H1 (cell line): Measurements from ENCODE around the gene CDH1. TPM values are rescaled to one million over a fixed set of nuclear protein-coding genes. Genes with fewer than 3 reads are reported as not detected.

ENCODE experiments used
- CTCF ChIA-PET: fragments of 300-600 bp; sonication (Branson Sonifier 250); formaldehyde crosslinking; loops from one replicate; lab custom pipeline; 2021; ENCODE audit not compliant: partially characterized antibody; lab: Charles Lee
- POLR2A ChIA-PET: fragments of 300-600 bp; sonication (Branson Sonifier 250); formaldehyde crosslinking; loops from one replicate; lab custom pipeline; 2021; ENCODE audit warnings: inconsistent platforms; ENCODE audit not compliant: partially characterized antibody; lab: Charles Lee
- DNase-seq, 2 experiments: peaks; one replicate each; pipeline versions ENCODE4 v3.0.0 to v3.0.0-alpha.2; 2010 to 2022; ENCODE audit warnings: low spot score in 2 of 2, low read depth in 1 of 2, mixed read lengths in 1 of 2
- FAIRE-seq: peaks from 2 replicates; lab custom pipeline; 2011; peaks lifted over from hg19 to GRCh38; lab: Jason Lieb, UNC
- H2AFZ ChIP-seq: 2 replicates; pipeline ENCODE4 v1.8.1; 2012; ENCODE audit warnings: low read length, inconsistent platforms
- H2AK5ac ChIP-seq: 2 replicates; pipeline ENCODE4 v1.6.1; 2013; ENCODE audit warnings: low read depth, low read length
- H2BK120ac ChIP-seq: replicated peaks from 2 replicates; pipeline ENCODE3; 2013; ENCODE audit warnings: low read depth, low read length, inconsistent platforms
- H2BK12ac ChIP-seq: 2 replicates; pipeline ENCODE4 v1.6.1; 2013; ENCODE audit warnings: low read depth, low read length
- H2BK15ac ChIP-seq: 2 replicates; pipeline ENCODE4 v1.6.1; 2013; ENCODE audit warnings: low read length
- H2BK20ac ChIP-seq: 2 replicates; pipeline ENCODE4 v1.6.1; 2013; ENCODE audit warnings: low read length
- H2BK5ac ChIP-seq: 2 replicates; pipeline ENCODE4 v1.6.1; 2013; ENCODE audit warnings: low read depth, low read length
- H3K14ac ChIP-seq: 2 replicates; pipeline ENCODE4 v1.6.1; 2013; ENCODE audit warnings: inconsistent platforms; ENCODE audit not compliant: insufficient read length
- H3K18ac ChIP-seq: 2 replicates; pipeline ENCODE4 v1.6.1; 2013; ENCODE audit warnings: low read length; ENCODE audit errors: extremely low read depth
- H3K23ac ChIP-seq: 2 replicates; pipeline ENCODE4 v1.6.1; 2013; ENCODE audit warnings: inconsistent platforms; ENCODE audit not compliant: insufficient read length
- H3K23me2 ChIP-seq: 2 replicates; pipeline ENCODE4 v1.6.1; 2013; ENCODE audit warnings: low read depth, low read length
- H3K27ac ChIP-seq: 2 replicates; pipeline ENCODE4 v1.6.1; 2011; ENCODE audit warnings: low read depth, low read length, inconsistent platforms
- H3K27me3 ChIP-seq, 4 experiments: replicated peaks in 1 of 4; 1 replicate in 1 of 4; 2 replicates in 3 of 4; pipeline versions ENCODE4 v1.6.1 to v1.8.1; 2011 to 2013; ENCODE audit warnings: low read length in 3 of 4, mild to moderate bottlenecking in 3 of 4, inconsistent platforms in 2 of 4, mixed read lengths in 2 of 4, moderate library complexity in 1 of 4; ENCODE audit not compliant: control insufficient read depth in 3 of 4, insufficient read depth in 3 of 4; ENCODE audit errors: extremely low read depth in 1 of 4
- H3K36me3 ChIP-seq, 4 experiments: 2 replicates each; pipeline versions ENCODE4 v1.6.1 to v1.8.1; 2011 to 2013; ENCODE audit warnings: mild to moderate bottlenecking in 4 of 4, low read length in 3 of 4, moderate library complexity in 2 of 4, control low read depth in 1 of 4, inconsistent platforms in 1 of 4; ENCODE audit not compliant: insufficient read depth in 4 of 4, control insufficient read depth in 2 of 4
- H3K4ac ChIP-seq: replicated peaks from 2 replicates; pipeline ENCODE3; 2013; ENCODE audit warnings: low read length, low read depth, mixed read lengths, inconsistent platforms; ENCODE audit not compliant: insufficient read length
- H3K4me1 ChIP-seq, 4 experiments: replicated peaks in 1 of 4; 1 replicate in 1 of 4; 2 replicates in 3 of 4; pipeline versions ENCODE4 v1.6.1 to v1.8.1; 2011 to 2013; ENCODE audit warnings: low read length in 3 of 4, inconsistent platforms in 2 of 4, mixed read lengths in 1 of 4; ENCODE audit not compliant: insufficient read depth in 4 of 4, control insufficient read depth in 3 of 4
- H3K4me2 ChIP-seq, 2 experiments: 2 replicates each; pipeline versions ENCODE4 v1.6.1 to v1.8.1; 2011 to 2013; ENCODE audit warnings: low read depth in 2 of 2, low read length in 2 of 2, control low read depth in 1 of 2, inconsistent platforms in 1 of 2, mild to moderate bottlenecking in 1 of 2; ENCODE audit not compliant: insufficient read depth in 1 of 2
- H3K4me3 ChIP-seq, 4 experiments: fragments of 200-600, 300-600 bp in 1 of 4; sonication (generic), shearing (Covaris generic), sonication (Bioruptor Twin) in 1 of 4; 2 replicates each; pipeline versions ENCODE4 v1.5.1 to v1.8.1; 2011 to 2016; ENCODE audit warnings: low read length in 4 of 4, low read depth in 3 of 4, control low read depth in 2 of 4, inconsistent platforms in 2 of 4, mild to moderate bottlenecking in 2 of 4, mixed read lengths in 1 of 4, moderate library complexity in 1 of 4; ENCODE audit not compliant: insufficient read depth in 2 of 4; ENCODE audit errors: extremely low read depth in 1 of 4
- H3K56ac ChIP-seq: replicated peaks from 2 replicates; pipeline ENCODE3; 2013; ENCODE audit warnings: low read depth, mild to moderate bottlenecking, mixed read lengths, low read length, inconsistent platforms; ENCODE audit not compliant: insufficient read length
- H3K79me1 ChIP-seq: 2 replicates; pipeline ENCODE4 v1.6.1; 2013; ENCODE audit warnings: low read depth, low read length, control low read depth
- H3K79me2 ChIP-seq, 2 experiments: 2 replicates each; pipeline versions ENCODE4 v1.6.1 to v1.8.1; 2012 to 2013; ENCODE audit warnings: low read length in 2 of 2, mild to moderate bottlenecking in 2 of 2, inconsistent platforms in 1 of 2; ENCODE audit not compliant: insufficient read depth in 2 of 2, control insufficient read depth in 1 of 2
- H3K9ac ChIP-seq, 4 experiments: replicated peaks in 1 of 4; 1 replicate in 1 of 4; 2 replicates in 3 of 4; pipeline versions ENCODE4 v1.6.1 to v1.8.1; 2011 to 2013; ENCODE audit warnings: low read depth in 3 of 4, low read length in 3 of 4, control low read depth in 2 of 4, mild to moderate bottlenecking in 2 of 4, moderate library complexity in 2 of 4, inconsistent platforms in 1 of 4; ENCODE audit errors: extremely low read depth in 1 of 4
- H3K9me3 ChIP-seq, 2 experiments: 2 replicates each; pipeline versions ENCODE4 v1.6.1 to v1.8.1; 2012 to 2013; ENCODE audit warnings: mild to moderate bottlenecking in 2 of 2, moderate library complexity in 2 of 2, control low read depth in 1 of 2, inconsistent platforms in 1 of 2, low read depth in 1 of 2, low read length in 1 of 2, mixed read lengths in 1 of 2; ENCODE audit not compliant: insufficient read depth in 2 of 2
- H4K20me1 ChIP-seq, 2 experiments: replicated peaks in 1 of 2; 2 replicates each; pipeline versions ENCODE3 to v1.8.1; 2011 to 2013; ENCODE audit warnings: inconsistent platforms in 2 of 2, low read length in 2 of 2, mild to moderate bottlenecking in 1 of 2; ENCODE audit not compliant: insufficient read depth in 2 of 2, control insufficient read depth in 1 of 2
- H4K5ac ChIP-seq: 2 replicates; pipeline ENCODE4 v1.6.1; 2013; ENCODE audit warnings: low read length, low read depth, mixed read lengths, inconsistent platforms; ENCODE audit not compliant: insufficient read length
- H4K8ac ChIP-seq: 2 replicates; pipeline ENCODE4 v1.8.0; 2013; ENCODE audit warnings: mild to moderate bottlenecking, moderate library complexity, low read length, inconsistent platforms; ENCODE audit not compliant: insufficient read depth; ENCODE audit errors: extremely low read depth
- H4K91ac ChIP-seq: replicated peaks from 2 replicates; pipeline ENCODE3; 2013; ENCODE audit warnings: low read length, mixed read lengths, inconsistent platforms; ENCODE audit not compliant: insufficient read length
- EP300 ChIP-seq, 2 experiments: IDR thresholded peaks; 1 replicate in 1 of 2; 2 replicates in 1 of 2; pipeline ENCODE4 v1.6.1; 2011 to 2012; ENCODE audit warnings: low read depth in 2 of 2, low read length in 2 of 2, mild to moderate bottlenecking in 2 of 2, borderline replicate concordance in 1 of 2, inconsistent platforms in 1 of 2, moderate library complexity in 1 of 2
- FOSL1 ChIP-seq: IDR thresholded peaks from 2 replicates; pipeline ENCODE4 v1.6.1; 2011; ENCODE audit warnings: mild to moderate bottlenecking, low read depth, low read length, moderate library complexity; ENCODE audit not compliant: insufficient read depth
- JUN ChIP-seq: IDR thresholded peaks from 2 replicates; pipeline ENCODE4 v1.6.1; 2011; ENCODE audit warnings: low read depth, mild to moderate bottlenecking, improper control_type of control experiment, low read length
- POU5F1 ChIP-seq: IDR thresholded peaks from 2 replicates; pipeline ENCODE4 v1.6.1; 2011; ENCODE audit warnings: low read depth, mild to moderate bottlenecking, low read length, moderate library complexity
- RAD21 ChIP-seq, 2 experiments: IDR thresholded peaks in 1 of 2; conservative IDR thresholded peaks in 1 of 2; 2 replicates each; pipeline ENCODE4 v1.6.1; 2011; ENCODE audit warnings: low read depth in 2 of 2, low read length in 2 of 2, improper control_type of control experiment in 1 of 2, inconsistent platforms in 1 of 2, mild to moderate bottlenecking in 1 of 2, moderate library complexity in 1 of 2
- RBBP5 ChIP-seq: IDR thresholded peaks from 2 replicates; pipeline ENCODE4 v1.7.1; 2012; ENCODE audit warnings: low read depth, mild to moderate bottlenecking, inconsistent platforms, low read length, moderate library complexity, borderline replicate concordance
- TAF7 ChIP-seq: optimal IDR thresholded peaks from 2 replicates; pipeline ENCODE3; 2011; ENCODE audit warnings: low read depth, mild to moderate bottlenecking, inconsistent platforms, low read length, moderate library complexity, borderline replicate concordance
- WGBS, 2 experiments: shearing (Covaris generic) in 1 of 2; methylation state at CpG; one replicate each; pipeline versions ENCODE4 v1.1.6 to v1.1.7; 2013 to 2015; ENCODE audit warnings: low lambda C conversion rate in 2 of 2, mixed read lengths in 2 of 2, inconsistent platforms in 1 of 2, low coverage in 1 of 2, missing lambda C conversion rate in 1 of 2; ENCODE audit not compliant: insufficient replicate concordance in 2 of 2, insufficient coverage in 1 of 2, insufficient read length in 1 of 2; ENCODE audit errors: extremely low coverage in 1 of 2, missing lambda C conversion rate in 1 of 2; 5-methylcytosine and 5-hydroxymethylcytosine counted together
- polyA plus RNA-seq, 7 experiments: library from polyadenylated mRNA; depleted of rRNA in 3 of 7; stranded (reverse) in 5 of 7; unstranded in 2 of 7; fragments of >200 nt in 5 of 7; fragments of 200-250 nt in 2 of 7; gene quantifications; 1 replicate in 5 of 7; 2 replicates in 1 of 7; 4 replicates in 1 of 7; pipeline versions ENCODE4 v1.2.1 to v1.2.3, GENCODE V29; 2011 to 2013; ENCODE audit warnings: missing spikeins in 2 of 7, mixed read lengths in 2 of 7
- total RNA-seq: library from RNA; stranded (reverse); fragmentation: NEBNext Ultra II Directional; extraction: Animal tissue kit (Norgen Biotek cat#: 25700); gene quantifications from 2 replicates; pipeline ENCODE4 v1.2.1, GENCODE V29; 2021
- TF ChIP-seq, protein P1 (sequence below), 3 experiments: IDR thresholded peaks; 1 replicate in 2 of 3; 2 replicates in 1 of 3; pipeline versions ENCODE4 v1.5.1 to v1.6.1; 2011; ENCODE audit warnings: low read length in 3 of 3, mild to moderate bottlenecking in 3 of 3, inconsistent platforms in 2 of 3, low read depth in 1 of 3, moderate library complexity in 1 of 3; ENCODE audit not compliant: insufficient read depth in 1 of 3; ENCODE audit errors: control extremely low read depth in 1 of 3
- TF ChIP-seq, protein P2 (sequence below): IDR thresholded peaks from 2 replicates; pipeline ENCODE4 v1.6.1; 2011; ENCODE audit warnings: low read depth, mild to moderate bottlenecking, low read length; ENCODE audit not compliant: insufficient read depth

CDH1 gene
- total and polyA plus RNA-seq, 2 of the 8 experiments (the other 6 are each of a cell fraction or from before 2014, with no cell fraction given), result 133 to 265 TPM

DNA sequence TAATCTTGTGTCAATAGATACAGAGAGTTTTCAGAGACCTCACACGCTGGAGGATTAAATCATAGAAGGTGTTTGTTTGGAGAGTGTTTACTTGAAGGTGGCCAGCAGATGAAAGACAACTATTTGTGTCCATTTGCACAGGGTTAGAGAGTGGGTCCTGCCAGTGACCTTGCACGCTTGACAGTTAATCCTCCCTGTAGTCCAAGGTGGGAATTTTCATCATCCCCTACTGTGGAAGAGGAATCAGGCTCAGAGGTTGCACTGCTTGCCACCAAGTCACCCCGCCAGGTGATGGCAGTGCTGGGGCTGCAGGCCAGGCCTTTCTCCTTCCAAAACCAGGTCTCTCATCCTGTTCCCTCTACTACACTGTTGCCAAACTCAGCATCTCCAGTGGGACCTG lies 12.3 kb downstream of the CDH1 start:
- Histone ChIP-seq H4K8ac (no peak overlapping the region), H3K23ac (no peak overlapping the region), H3K27me3 (no peaks in the 10 kb centered on the region), H3K4ac (no peak overlapping the region), H3K79me2 (peaks cover 2 to 87% of the 10 kb centered on the region in 2 experiments; a peak in 3 of 4 replicates), H2BK15ac (no peak overlapping the region), H2BK120ac (no peak overlapping the region), H3K23me2 (no peaks in the 10 kb centered on the region), H3K9me3 (no peaks in the 10 kb centered on the region), H2AK5ac (no peak overlapping the region), H2BK20ac (no peak overlapping the region), H3K18ac (no peak overlapping the region), H3K4me3 (no peak overlapping the region), H3K56ac (no peak overlapping the region), H3K14ac (no peak overlapping the region), H3K27ac (no peak overlapping the region), H2BK5ac (no peak overlapping the region), H4K91ac (no peak overlapping the region), H4K20me1 (peaks cover 0 to 1% of the 10 kb centered on the region in 2 experiments), H4K5ac (no peak overlapping the region), H3K79me1 (peaks cover 8% of the 10 kb centered on the region), H3K4me1 (peaks cover 6 to 15% (median 11%) of the 10 kb centered on the region in 4 experiments), H3K36me3 (peaks cover 0 to 21% (median 0%) of the 10 kb centered on the region in 4 experiments; a peak in 4 of 8 replicates), H2BK12ac (no peak overlapping the region), H3K4me2 (no peak overlapping the region), H3K9ac (no peak overlapping the region), H2AFZ (no peak overlapping the region)
- ChIA-PET POLR2A (interaction anchor here (0.9 to 2.7 kb wide), 7 partner anchors 9 to 50 kb away, joined by 3 to 10 read pairs (median 3); partner anchors contain the start of gene CDH1), CTCF (interaction anchor here (0.6 to 2.2 kb wide), 5 partner anchors 11 to 1986 kb away, joined by 3 to 13 read pairs (median 3); no protein-coding TSS in a partner anchor)
- 81% methylated on average over 3 of the region's 3 CpGs; no CpG with 5 or more reads in 1 of the 2 experiments for WGBS, 2 experiments
- DNase-seq (no peak), FAIRE-seq (no peak)
- no peak for TF ChIP-seq TAF7
- no peak for TF ChIP-seq POU5F1
- peak; percentile 67 to 79 for TF ChIP-seq RAD21 (IDR thresholded peaks at IDR 0.05 in 1 of 2, conservative IDR thresholded peaks at IDR 0.05 in 1 of 2; ENCODE audit: low read depth in 2 of 2, low read length in 2 of 2)
- TF ChIP-seq JUN, result no peak
- TF ChIP-seq RBBP5, result no peak
- no peak for TF ChIP-seq EP300 (IDR thresholded peaks at IDR 0.05; ENCODE audit: borderline replicate concordance in 1 of 2, low read depth in 2 of 2, low read length in 2 of 2)
- no peak for TF ChIP-seq FOSL1
- TF ChIP-seq, protein P1, sequence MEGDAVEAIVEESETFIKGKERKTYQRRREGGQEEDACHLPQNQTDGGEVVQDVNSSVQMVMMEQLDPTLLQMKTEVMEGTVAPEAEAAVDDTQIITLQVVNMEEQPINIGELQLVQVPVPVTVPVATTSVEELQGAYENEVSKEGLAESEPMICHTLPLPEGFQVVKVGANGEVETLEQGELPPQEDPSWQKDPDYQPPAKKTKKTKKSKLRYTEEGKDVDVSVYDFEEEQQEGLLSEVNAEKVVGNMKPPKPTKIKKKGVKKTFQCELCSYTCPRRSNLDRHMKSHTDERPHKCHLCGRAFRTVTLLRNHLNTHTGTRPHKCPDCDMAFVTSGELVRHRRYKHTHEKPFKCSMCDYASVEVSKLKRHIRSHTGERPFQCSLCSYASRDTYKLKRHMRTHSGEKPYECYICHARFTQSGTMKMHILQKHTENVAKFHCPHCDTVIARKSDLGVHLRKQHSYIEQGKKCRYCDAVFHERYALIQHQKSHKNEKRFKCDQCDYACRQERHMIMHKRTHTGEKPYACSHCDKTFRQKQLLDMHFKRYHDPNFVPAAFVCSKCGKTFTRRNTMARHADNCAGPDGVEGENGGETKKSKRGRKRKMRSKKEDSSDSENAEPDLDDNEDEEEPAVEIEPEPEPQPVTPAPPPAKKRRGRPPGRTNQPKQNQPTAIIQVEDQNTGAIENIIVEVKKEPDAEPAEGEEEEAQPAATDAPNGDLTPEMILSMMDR (IDR thresholded peaks at IDR 0.05; ENCODE audit: control extremely low read depth in 1 of 3, insufficient read depth in 1 of 3, low read depth in 1 of 3, low read length in 3 of 3), result peak; percentile 61 to 71 (median 68)
- TF ChIP-seq, protein P2, sequence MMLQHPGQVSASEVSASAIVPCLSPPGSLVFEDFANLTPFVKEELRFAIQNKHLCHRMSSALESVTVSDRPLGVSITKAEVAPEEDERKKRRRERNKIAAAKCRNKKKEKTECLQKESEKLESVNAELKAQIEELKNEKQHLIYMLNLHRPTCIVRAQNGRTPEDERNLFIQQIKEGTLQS, result no peak
